ENCODE measurements around the gene FGFRL1. TPM values are rescaled to one million over a fixed set of nuclear protein-coding genes. Genes with fewer than 3 reads are reported as not detected.

FGFRL1 gene
- total RNA-seq, 1 experiment from 2014 or later, result 33.5 TPM

- no peak for DNase-seq (ENCODE audit: unreplicated experiment)
- intact Hi-C loops (cut with micrococcal nuclease), result no loop called here
- H3K9me3 Mint-ChIP-seq (ENCODE audit: unreplicated experiment), result no peaks in the 10 kb centered on the region
- H3K27me3 Mint-ChIP-seq (ENCODE audit: insufficient read depth, unreplicated experiment), result peaks cover 12% of the 10 kb centered on the region
- ChIA-PET POLR2A (interaction anchor here (0.6 kb wide), 1 partner anchor 14 kb away, joined by 3 read pairs; no protein-coding TSS in a partner anchor), CTCF (interaction anchor here (0.6 kb wide), 1 partner anchor 1120 kb away, joined by 3 read pairs; no protein-coding TSS in a partner anchor)
- no TSS peak for BruUV-seq (replicated peaks)
- peak overlapping the region; percentile 63 for H3K27ac Mint-ChIP-seq (ENCODE audit: low read depth, unreplicated experiment)
- H3K4me1 Mint-ChIP-seq (ENCODE audit: insufficient read depth, unreplicated experiment), result peaks cover 7% of the 10 kb centered on the region
- no peak overlapping the region for H3K4me3 Mint-ChIP-seq (ENCODE audit: unreplicated experiment)
- no peaks in the 10 kb centered on the region for H3K36me3 Mint-ChIP-seq (ENCODE audit: insufficient read depth, unreplicated experiment)
- no peak for TF ChIP-seq CTCF (IDR thresholded peaks at IDR 0.05; ENCODE audit: unreplicated experiment)
Measured at GRCh38 chr4:1047106-1047975, 35.9 kb downstream of the FGFRL1 start.

- DNase-seq (ENCODE audit: unreplicated experiment), result no peak
- Mint-ChIP-seq H3K4me3 (ENCODE audit: unreplicated experiment) (no peak overlapping the region), H3K9me3 (ENCODE audit: unreplicated experiment) (no peaks in the 10 kb centered on the region), H3K4me1 (ENCODE audit: insufficient read depth, unreplicated experiment) (peaks cover 10% of the 10 kb centered on the region), H3K27me3 (ENCODE audit: insufficient read depth, unreplicated experiment) (peaks cover 20% of the 10 kb centered on the region), H3K27ac (ENCODE audit: low read depth, unreplicated experiment) (no peak overlapping the region), H3K36me3 (ENCODE audit: insufficient read depth, unreplicated experiment) (no peaks in the 10 kb centered on the region)
- no TSS peak for BruUV-seq (replicated peaks)
- TF ChIP-seq CTCF (IDR thresholded peaks at IDR 0.05; ENCODE audit: unreplicated experiment), result no peak
- intact Hi-C loops (cut with micrococcal nuclease), result no loop called here
- POLR2A ChIA-PET, result interaction anchor here (0.6 kb wide), 1 partner anchor 13 kb away, joined by 3 read pairs; no protein-coding TSS in a partner anchor
- CTCF ChIA-PET, result no interaction called here
Measured at GRCh38 chr4:1047976-1048772, 36.7 kb downstream of the FGFRL1 start.

- POLR2A ChIA-PET, result no interaction called here
- no TSS peak for BruUV-seq (replicated peaks)
- no peak overlapping the region for H3K27ac Mint-ChIP-seq (ENCODE audit: low read depth, unreplicated experiment)
- no peak overlapping the region for H3K4me3 Mint-ChIP-seq (ENCODE audit: unreplicated experiment)
- peaks cover 6% of the 10 kb centered on the region for H3K4me1 Mint-ChIP-seq (ENCODE audit: insufficient read depth, unreplicated experiment)
- no peak for TF ChIP-seq CTCF (IDR thresholded peaks at IDR 0.05; ENCODE audit: unreplicated experiment)
- intact Hi-C loops (cut with micrococcal nuclease), result no loop called here
- H3K36me3 Mint-ChIP-seq (ENCODE audit: insufficient read depth, unreplicated experiment), result no peaks in the 10 kb centered on the region
- H3K27me3 Mint-ChIP-seq (ENCODE audit: insufficient read depth, unreplicated experiment), result peaks cover 28% of the 10 kb centered on the region
- H3K9me3 Mint-ChIP-seq (ENCODE audit: unreplicated experiment), result no peaks in the 10 kb centered on the region
- CTCF ChIA-PET, result interaction anchor here (0.6 kb wide), 1 partner anchor 8 kb away, joined by 3 read pairs; no protein-coding TSS in a partner anchor
- no peak for DNase-seq (ENCODE audit: unreplicated experiment)
Measured at GRCh38 chr4:1048773-1049590, 37.6 kb downstream of the FGFRL1 start.

Measured in MCF 10A (cell line).